GM23338 (cell line): ENCODE data around the gene ARID4B.

ENCODE experiments used
- CREB1 ChIP-seq: fragments of 250-450 bp; sonication (Bioruptor Pico); IDR thresholded peaks from 2 replicates; pipeline ENCODE4 v1.5.0; 2020; ENCODE audit warnings: low read depth, mild to moderate bottlenecking, moderate library complexity
- EZH2 ChIP-seq: fragments of 200-600 bp; sonication (generic); IDR thresholded peaks from one replicate; pipeline ENCODE4 v1.8.0; 2017; ENCODE audit warnings: antibody characterized with exemption, mild to moderate bottlenecking, low read depth; ENCODE audit not compliant: unreplicated experiment
- EZH2phosphoT487 ChIP-seq: fragments of 200-600 bp; sonication (generic); IDR thresholded peaks from one replicate; pipeline ENCODE4 v1.8.1; 2018; ENCODE audit warnings: antibody characterized with exemption; ENCODE audit not compliant: unreplicated experiment
- JUNB ChIP-seq: IDR thresholded peaks from one replicate; pipeline ENCODE4 v1.6.1; 2016; ENCODE audit warnings: antibody characterized with exemption; ENCODE audit not compliant: unreplicated experiment
- NANOG ChIP-seq: IDR thresholded peaks from 2 replicates; pipeline ENCODE4 v1.6.1; 2016; ENCODE audit warnings: antibody characterized with exemption, borderline replicate concordance
- POLR2AphosphoS5 ChIP-seq: IDR thresholded peaks from 2 replicates; pipeline ENCODE4 v1.6.1; 2016; ENCODE audit warnings: antibody characterized with exemption, low read depth
- STAT1 ChIP-seq: IDR thresholded peaks from one replicate; pipeline ENCODE4 v1.6.1; 2016; ENCODE audit warnings: antibody characterized with exemption; ENCODE audit not compliant: unreplicated experiment
- ZNF114 ChIP-seq: fragments of 250-450 bp; sonication (Bioruptor Pico); IDR thresholded peaks from 2 replicates; pipeline ENCODE4 v1.5.0; 2020; ENCODE audit warnings: mild to moderate bottlenecking, moderate library complexity
- ZNF331 ChIP-seq: fragments of 250-450 bp; sonication (Bioruptor Pico); IDR thresholded peaks from 2 replicates; pipeline ENCODE4 v1.5.0; 2020; ENCODE audit warnings: low read depth, mild to moderate bottlenecking, moderate library complexity
- TF ChIP-seq, protein P1 (sequence below), 2 experiments: fragments of 200-600 bp in 1 of 2; sonication (generic) in 1 of 2; conservative IDR thresholded peaks; 2 replicates each; pipeline versions ENCODE4 v1.5.1 to v1.6.1; 2016 to 2017; ENCODE audit warnings: antibody characterized with exemption in 2 of 2, low read depth in 2 of 2, mild to moderate bottlenecking in 2 of 2, moderate library complexity in 1 of 2
- TF ChIP-seq, protein P2 (sequence below): IDR thresholded peaks from 2 replicates; pipeline ENCODE4 v1.6.1; 2016; ENCODE audit warnings: antibody characterized with exemption
- TF ChIP-seq, protein P3 (sequence below): IDR thresholded peaks from one replicate; pipeline ENCODE4 v1.6.1; 2018; ENCODE audit warnings: antibody characterized with exemption; ENCODE audit not compliant: unreplicated experiment
- TF ChIP-seq, protein P4 (sequence below): fragments of 250-450 bp; sonication (Bioruptor Pico); IDR thresholded peaks from 2 replicates; pipeline ENCODE4 v1.5.0; 2020; ENCODE audit warnings: mild to moderate bottlenecking, moderate library complexity

DNA sequence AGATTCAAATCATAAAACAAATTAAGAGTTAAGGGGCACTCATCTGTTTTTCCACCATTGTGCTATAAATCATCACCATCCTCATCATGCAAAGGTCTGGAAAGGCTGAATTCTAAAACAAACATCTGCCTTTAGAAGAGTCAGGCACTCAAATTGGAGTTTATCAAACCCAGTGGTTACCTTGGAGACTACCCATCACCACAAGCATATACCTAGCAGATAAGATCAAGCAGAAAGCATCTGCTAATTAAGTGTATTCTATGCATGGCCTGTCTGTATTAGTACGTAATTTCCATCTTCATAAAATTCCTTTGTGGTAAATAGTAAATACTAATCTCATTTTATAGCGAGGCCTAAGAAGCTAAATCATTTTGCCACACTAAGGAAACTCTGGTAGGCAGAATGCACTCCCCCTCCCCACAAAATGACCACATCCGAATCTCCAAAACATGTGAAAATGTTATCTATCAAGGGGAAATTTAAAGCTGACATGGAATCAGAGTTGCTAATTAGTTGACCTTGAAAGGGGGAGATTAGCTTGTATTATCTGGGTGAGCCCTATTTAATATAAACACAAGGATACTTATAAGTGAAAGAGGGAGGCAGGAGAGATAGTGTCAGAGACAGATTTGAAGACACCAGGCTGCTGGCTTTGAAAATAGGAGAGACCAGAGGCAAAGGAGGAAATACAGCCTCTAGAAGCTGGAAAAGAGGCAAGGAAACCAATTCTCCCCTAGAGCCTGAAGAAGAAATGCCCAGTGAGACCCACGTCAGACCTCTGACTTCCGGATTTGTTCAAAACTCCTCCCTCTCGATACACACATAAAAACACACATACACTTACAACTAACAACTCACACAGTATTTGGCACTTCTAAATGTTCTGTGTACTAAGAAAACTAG, 23.2 kb downstream of the ARID4B start:
- TF ChIP-seq ZNF331 (CRISPR knock-in tag) (no peak), EZH2 (no peak), EZH2phosphoT487 (no peak), JUNB (no peak), POLR2AphosphoS5 (no peak), CREB1 (CRISPR knock-in tag) (no peak), STAT1 (no peak), ZNF114 (CRISPR knock-in tag) (no peak), NANOG (no peak)
- TF ChIP-seq, protein P1, sequence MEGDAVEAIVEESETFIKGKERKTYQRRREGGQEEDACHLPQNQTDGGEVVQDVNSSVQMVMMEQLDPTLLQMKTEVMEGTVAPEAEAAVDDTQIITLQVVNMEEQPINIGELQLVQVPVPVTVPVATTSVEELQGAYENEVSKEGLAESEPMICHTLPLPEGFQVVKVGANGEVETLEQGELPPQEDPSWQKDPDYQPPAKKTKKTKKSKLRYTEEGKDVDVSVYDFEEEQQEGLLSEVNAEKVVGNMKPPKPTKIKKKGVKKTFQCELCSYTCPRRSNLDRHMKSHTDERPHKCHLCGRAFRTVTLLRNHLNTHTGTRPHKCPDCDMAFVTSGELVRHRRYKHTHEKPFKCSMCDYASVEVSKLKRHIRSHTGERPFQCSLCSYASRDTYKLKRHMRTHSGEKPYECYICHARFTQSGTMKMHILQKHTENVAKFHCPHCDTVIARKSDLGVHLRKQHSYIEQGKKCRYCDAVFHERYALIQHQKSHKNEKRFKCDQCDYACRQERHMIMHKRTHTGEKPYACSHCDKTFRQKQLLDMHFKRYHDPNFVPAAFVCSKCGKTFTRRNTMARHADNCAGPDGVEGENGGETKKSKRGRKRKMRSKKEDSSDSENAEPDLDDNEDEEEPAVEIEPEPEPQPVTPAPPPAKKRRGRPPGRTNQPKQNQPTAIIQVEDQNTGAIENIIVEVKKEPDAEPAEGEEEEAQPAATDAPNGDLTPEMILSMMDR (conservative IDR thresholded peaks at IDR 0.05; ENCODE audit: low read depth in 2 of 2) = no peak
- TF ChIP-seq, protein P2, sequence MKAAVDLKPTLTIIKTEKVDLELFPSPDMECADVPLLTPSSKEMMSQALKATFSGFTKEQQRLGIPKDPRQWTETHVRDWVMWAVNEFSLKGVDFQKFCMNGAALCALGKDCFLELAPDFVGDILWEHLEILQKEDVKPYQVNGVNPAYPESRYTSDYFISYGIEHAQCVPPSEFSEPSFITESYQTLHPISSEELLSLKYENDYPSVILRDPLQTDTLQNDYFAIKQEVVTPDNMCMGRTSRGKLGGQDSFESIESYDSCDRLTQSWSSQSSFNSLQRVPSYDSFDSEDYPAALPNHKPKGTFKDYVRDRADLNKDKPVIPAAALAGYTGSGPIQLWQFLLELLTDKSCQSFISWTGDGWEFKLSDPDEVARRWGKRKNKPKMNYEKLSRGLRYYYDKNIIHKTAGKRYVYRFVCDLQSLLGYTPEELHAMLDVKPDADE = no peak
- TF ChIP-seq, protein P3, sequence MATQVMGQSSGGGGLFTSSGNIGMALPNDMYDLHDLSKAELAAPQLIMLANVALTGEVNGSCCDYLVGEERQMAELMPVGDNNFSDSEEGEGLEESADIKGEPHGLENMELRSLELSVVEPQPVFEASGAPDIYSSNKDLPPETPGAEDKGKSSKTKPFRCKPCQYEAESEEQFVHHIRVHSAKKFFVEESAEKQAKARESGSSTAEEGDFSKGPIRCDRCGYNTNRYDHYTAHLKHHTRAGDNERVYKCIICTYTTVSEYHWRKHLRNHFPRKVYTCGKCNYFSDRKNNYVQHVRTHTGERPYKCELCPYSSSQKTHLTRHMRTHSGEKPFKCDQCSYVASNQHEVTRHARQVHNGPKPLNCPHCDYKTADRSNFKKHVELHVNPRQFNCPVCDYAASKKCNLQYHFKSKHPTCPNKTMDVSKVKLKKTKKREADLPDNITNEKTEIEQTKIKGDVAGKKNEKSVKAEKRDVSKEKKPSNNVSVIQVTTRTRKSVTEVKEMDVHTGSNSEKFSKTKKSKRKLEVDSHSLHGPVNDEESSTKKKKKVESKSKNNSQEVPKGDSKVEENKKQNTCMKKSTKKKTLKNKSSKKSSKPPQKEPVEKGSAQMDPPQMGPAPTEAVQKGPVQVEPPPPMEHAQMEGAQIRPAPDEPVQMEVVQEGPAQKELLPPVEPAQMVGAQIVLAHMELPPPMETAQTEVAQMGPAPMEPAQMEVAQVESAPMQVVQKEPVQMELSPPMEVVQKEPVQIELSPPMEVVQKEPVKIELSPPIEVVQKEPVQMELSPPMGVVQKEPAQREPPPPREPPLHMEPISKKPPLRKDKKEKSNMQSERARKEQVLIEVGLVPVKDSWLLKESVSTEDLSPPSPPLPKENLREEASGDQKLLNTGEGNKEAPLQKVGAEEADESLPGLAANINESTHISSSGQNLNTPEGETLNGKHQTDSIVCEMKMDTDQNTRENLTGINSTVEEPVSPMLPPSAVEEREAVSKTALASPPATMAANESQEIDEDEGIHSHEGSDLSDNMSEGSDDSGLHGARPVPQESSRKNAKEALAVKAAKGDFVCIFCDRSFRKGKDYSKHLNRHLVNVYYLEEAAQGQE = no peak
- TF ChIP-seq, protein P4, sequence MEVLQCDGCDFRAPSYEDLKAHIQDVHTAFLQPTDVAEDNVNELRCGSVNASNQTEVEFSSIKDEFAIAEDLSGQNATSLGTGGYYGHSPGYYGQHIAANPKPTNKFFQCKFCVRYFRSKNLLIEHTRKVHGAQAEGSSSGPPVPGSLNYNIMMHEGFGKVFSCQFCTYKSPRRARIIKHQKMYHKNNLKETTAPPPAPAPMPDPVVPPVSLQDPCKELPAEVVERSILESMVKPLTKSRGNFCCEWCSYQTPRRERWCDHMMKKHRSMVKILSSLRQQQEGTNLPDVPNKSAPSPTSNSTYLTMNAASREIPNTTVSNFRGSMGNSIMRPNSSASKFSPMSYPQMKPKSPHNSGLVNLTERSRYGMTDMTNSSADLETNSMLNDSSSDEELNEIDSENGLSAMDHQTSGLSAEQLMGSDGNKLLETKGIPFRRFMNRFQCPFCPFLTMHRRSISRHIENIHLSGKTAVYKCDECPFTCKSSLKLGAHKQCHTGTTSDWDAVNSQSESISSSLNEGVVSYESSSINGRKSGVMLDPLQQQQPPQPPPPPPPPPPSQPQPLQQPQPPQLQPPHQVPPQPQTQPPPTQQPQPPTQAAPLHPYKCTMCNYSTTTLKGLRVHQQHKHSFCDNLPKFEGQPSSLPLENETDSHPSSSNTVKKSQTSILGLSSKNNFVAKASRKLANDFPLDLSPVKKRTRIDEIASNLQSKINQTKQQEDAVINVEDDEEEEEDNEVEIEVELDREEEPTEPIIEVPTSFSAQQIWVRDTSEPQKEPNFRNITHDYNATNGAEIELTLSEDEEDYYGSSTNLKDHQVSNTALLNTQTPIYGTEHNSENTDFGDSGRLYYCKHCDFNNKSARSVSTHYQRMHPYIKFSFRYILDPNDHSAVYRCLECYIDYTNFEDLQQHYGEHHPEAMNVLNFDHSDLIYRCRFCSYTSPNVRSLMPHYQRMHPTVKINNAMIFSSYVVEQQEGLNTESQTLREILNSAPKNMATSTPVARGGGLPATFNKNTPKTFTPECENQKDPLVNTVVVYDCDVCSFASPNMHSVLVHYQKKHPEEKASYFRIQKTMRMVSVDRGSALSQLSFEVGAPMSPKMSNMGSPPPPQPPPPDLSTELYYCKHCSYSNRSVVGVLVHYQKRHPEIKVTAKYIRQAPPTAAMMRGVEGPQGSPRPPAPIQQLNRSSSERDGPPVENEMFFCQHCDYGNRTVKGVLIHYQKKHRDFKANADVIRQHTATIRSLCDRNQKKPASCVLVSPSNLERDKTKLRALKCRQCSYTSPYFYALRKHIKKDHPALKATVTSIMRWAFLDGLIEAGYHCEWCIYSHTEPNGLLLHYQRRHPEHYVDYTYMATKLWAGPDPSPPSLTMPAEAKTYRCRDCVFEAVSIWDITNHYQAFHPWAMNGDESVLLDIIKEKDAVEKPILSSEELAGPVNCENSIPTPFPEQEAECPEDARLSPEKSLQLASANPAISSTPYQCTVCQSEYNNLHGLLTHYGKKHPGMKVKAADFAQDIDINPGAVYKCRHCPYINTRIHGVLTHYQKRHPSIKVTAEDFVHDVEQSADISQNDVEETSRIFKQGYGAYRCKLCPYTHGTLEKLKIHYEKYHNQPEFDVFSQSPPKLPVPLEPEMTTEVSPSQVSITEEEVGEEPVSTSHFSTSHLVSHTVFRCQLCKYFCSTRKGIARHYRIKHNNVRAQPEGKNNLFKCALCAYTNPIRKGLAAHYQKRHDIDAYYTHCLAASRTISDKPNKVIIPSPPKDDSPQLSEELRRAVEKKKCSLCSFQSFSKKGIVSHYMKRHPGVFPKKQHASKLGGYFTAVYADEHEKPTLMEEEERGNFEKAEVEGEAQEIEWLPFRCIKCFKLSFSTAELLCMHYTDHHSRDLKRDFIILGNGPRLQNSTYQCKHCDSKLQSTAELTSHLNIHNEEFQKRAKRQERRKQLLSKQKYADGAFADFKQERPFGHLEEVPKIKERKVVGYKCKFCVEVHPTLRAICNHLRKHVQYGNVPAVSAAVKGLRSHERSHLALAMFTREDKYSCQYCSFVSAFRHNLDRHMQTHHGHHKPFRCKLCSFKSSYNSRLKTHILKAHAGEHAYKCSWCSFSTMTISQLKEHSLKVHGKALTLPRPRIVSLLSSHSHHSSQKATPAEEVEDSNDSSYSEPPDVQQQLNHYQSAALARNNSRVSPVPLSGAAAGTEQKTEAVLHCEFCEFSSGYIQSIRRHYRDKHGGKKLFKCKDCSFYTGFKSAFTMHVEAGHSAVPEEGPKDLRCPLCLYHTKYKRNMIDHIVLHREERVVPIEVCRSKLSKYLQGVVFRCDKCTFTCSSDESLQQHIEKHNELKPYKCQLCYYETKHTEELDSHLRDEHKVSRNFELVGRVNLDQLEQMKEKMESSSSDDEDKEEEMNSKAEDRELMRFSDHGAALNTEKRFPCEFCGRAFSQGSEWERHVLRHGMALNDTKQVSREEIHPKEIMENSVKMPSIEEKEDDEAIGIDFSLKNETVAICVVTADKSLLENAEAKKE = no peak
